Skin of body (tissue), 2 donors: ENCODE results near the gene RPL31. TPM values are rescaled to one million over a fixed set of nuclear protein-coding genes. Genes with fewer than 3 reads are reported as not detected.

Experiments used
- DNase-seq: peaks from one replicate; lab custom pipeline; 2025; lab: John Stamatoyannopoulos, UW
- total RNA-seq: library from RNA; depleted of rRNA; stranded (reverse); fragments of >200 nt; gene quantifications from one replicate; pipeline ENCODE4 v1.2.3, GENCODE V29; 2014

The RPL31 gene
- total RNA-seq, 1 donor from 2014 or later: 1,726 TPM

DNA sequence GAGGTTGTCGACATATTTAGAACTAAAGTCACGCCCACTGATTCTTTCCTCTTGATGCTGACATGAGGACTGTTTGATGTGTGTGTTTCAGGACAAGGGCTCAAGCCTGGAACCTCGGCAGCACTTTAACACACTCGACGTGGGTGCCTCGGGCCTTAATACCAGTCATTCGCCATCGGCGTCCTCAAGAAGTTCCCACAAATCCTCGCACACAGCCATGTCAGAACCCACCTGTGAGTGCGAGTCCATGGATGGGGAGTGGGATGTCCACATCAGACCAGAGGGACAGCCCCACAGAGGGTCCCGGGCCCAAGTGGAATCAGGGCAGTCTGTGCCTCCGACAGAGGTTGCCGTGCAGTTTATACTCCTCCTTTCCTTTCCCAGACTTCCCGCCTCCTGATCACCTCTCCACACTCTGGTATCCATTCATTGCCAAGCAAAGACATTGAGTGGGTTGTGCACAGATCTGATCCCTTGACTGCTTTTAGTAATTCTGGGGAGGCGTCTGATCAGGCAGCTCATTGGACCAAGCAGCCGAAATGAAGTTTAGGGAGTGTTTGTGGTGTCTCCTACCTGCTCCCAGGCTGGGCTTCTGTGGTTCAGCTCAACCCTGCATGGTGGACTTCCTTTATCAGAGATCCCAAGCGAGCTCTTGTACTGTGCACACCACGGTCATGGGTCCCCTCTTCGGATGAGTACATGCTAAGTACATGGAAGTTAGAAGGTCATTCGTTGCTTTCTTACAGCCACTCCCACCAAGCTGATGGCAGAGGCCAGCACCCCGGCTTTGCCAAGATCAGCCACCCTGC lies 27.2 kb upstream of the RPL31 start:
- no peak for DNase-seq

GRCh38 chr2:100975521-100975785 lies 26.6 kb upstream of the RPL31 start:
- no peak for DNase-seq

GRCh38 chr2:100976061-100976460 lies 26.0 kb upstream of the RPL31 start:
- DNase-seq: no peak

- no peak for DNase-seq
These were observed 25.3 kb upstream of the RPL31 start for GRCh38 chr2:100976645-100977391.

DNA sequence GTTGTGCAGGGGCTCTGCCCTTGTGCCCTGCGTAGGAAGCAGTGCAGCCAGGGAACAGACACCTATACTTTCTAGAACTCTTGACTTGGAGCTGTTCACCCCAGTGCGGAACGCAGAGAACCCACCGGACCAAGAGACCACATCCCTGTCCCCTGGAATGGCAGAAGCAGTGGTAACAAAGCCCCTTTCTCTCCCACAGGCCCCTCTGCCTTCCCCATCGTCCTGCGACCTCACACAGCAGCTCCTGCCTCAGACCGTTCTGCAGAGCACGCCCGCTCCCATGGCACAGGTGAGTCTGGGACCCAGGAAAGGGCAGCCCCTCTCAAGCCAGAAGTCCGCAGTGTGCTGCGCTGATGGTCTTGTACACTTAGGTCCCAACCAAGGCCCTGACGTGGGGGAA lies 24.6 kb upstream of the RPL31 start:
- no peak for DNase-seq

GRCh38 chr2:100978582-100979191 lies 23.4 kb upstream of the RPL31 start:
- no peak for DNase-seq

DNA sequence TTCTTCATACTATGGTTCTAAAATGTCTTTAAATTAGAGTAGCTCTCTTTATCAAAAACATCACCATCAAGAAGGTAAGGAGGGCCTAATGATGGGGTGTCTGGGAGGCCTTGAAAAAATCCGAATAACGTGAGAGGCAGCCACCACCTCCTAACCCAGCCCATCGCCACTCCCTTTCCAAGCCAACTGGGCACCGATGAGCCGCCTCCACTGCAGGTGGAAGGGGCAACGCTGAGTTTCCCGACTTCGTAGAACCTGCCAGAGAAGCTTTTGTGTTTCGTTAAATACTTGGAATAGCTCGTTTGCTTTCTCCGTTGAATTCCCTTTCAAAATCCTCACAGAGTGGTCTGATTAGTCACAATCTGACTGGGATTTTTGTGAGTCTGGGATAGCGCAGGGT lies 22.0 kb upstream of the RPL31 start:
- no peak for DNase-seq

DNA sequence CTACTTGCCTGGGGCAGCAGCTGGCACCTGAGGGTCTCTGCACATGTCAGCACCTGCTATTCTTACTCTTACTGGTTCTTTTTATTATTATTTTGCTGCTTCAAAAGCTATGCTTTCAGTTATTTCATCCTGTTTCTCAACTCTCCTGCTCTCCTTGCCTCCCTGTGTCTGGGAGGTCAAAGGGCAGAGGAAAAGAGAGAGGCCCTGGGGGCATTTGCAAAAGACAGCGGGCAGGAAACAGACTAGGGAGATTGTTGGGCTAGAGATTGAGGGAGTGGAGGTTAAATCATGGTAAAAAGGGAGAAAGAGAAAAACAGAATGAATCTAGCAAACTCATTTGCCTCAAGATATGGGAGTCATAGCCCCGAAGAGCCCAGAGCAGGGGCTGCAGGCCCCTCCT lies 21.1 kb upstream of the RPL31 start:
- DNase-seq: no peak

DNA sequence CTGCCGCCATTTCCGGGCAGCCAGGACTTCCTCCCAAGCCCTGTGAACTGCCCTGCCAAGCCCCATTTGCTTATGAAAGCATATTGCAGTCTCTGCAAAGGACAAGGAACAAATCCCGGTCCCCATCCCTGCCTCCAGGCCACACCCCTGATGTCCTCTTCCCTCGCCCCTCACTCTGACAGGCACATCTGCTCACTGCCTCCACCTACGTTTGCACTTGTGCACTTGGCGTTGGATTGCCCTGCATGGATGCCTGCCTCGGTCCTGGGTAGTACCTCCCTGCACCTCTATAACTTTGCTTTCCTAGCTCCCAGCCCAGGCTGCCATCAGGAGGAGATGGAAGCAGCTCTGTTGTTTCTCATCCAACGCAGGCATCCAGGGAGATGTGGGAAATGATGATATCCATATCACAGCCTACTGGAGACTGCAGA lies 19.6 kb upstream of the RPL31 start:
- no peak for DNase-seq

DNA sequence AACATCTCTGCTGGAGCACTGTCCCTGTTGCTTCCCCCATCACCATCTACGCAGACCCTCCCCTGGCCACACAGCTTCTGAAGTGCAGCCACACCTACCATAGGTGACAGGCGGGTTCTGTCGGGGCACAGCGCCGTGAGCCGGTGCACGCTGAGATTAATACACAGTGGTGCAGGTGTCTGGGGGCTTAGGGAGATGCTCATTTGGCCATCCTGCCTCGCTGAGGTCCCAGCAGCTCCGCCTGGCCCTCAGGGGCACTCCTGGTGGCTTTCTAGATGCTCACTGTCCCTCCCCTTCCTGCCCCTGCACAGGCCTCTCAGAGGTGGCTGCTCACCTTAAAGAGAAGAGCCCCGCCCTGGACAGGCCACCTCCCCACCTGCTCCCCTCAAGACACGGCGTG lies 18.9 kb upstream of the RPL31 start:
- DNase-seq: no peak

GRCh38 chr2:100983684-100984310 lies 18.3 kb upstream of the RPL31 start:
- DNase-seq: no peak

- DNase-seq: peak; percentile 24
These were observed 17.2 kb upstream of the RPL31 start for GRCh38 chr2:100984892-100985307.

DNA sequence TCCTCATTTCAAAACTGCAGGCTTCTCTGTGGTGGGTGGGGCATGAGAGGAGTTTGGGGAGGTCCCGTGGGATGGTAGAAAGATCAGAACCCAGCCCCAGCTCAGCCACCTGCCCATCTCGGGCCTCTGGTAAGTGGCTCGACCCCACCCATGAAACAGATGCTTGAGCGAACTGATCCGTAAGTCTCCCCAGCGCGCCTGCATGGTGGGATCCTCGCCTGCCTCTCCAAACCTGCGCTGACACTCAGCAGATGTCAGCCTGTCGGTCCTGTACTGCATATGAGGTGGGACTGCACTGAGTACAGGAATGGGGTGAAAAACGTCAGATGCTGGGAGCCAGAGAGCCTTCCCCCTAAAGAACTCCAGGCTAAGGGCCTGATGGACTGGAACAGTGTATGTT lies 15.9 kb upstream of the RPL31 start:
- DNase-seq: no peak

GRCh38 chr2:100987536-100987935 lies 14.6 kb upstream of the RPL31 start:
- DNase-seq: no peak

GRCh38 chr2:100987974-100988373 lies 14.1 kb upstream of the RPL31 start:
- no peak for DNase-seq

- DNase-seq: no peak
These were observed 13.3 kb upstream of the RPL31 start for GRCh38 chr2:100988630-100989417.

DNA sequence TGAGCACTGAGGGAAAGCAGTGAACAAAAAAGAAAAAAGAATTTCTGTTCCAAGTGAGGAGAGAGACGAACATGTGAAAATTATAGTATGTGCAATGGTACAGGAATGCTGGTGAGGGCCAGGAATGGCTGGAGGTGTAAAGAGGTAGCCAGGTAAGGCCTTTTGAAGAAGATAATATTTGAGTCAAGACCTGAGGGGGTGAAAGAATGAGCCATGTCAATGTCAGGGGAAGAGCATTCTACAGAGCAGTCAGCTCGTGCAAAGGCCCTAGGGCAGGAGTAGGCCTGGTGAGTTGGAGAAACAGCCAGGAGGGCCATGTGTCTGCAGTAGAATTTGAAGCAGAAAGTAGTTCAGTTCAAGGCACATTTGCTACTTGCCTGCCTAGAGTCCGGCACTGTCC lies 12.4 kb upstream of the RPL31 start:
- DNase-seq: no peak

GRCh38 chr2:100990166-100990565 lies 11.9 kb upstream of the RPL31 start:
- no peak for DNase-seq

GRCh38 chr2:100990650-100991403 lies 11.3 kb upstream of the RPL31 start:
- no peak for DNase-seq

DNA sequence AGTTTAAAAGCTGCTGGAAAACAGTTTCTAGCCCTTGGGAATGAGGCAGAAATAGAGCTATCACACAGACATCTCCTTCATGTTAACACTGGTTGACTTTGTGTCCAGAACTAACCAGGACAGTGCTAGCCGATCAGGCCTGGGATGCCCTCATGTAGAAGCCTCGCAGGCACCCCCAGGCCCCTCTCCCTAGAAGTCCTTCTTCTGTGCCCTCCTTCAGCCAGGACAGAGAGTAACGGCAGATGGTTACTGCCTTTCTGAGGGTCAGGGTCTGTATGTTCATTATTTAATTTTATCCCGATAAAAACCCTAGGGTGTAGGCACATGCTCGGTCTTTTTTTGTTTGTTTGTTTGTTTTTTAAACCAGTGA lies 10.7 kb upstream of the RPL31 start:
- no peak for DNase-seq

- DNase-seq: no peak
These were observed 9.8 kb upstream of the RPL31 start for GRCh38 chr2:100992262-100992661.
